ENCODE measurements around the gene ADAMTS16. TPM values are rescaled to one million over a fixed set of nuclear protein-coding genes. Genes with fewer than 3 reads are reported as not detected.

The ADAMTS16 gene
- polyA plus RNA-seq, 3 donors, result not detected

DNA sequence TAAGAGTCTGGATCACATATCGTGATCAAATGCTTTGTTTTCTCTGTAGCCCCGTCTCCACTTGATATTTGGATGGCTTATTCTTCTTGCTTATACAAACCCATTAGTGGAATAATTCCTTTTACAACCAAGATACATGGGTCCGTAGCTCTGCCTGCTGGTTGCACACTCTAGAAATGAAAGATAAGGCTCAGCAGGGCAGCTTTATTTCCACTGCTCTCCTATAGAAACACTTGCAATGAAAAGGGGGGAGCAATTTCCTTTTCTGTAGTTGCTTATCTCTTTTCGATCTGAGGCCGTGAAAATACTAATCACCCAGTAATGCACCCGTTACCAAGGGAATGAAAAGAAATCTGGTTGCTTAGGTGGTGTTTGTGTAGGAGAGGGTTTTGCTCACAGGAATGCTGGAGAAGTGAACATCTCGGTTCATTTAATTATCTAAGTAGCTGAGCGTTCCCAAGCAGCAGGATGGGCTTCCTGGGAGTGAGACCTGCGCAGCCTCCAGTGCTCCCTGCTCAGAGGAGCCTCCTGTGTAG is 131.7 kb downstream of the ADAMTS16 start:
- H3K4me1 ChIP-seq (ENCODE audit: control insufficient read depth in 1 of 2, insufficient read depth in 2 of 2, low read length in 2 of 2), result no peaks in the 10 kb centered on the region
- no peak for DNase-seq
- no peak overlapping the region for H3K4me2 ChIP-seq (replicated peaks; ENCODE audit: extremely low read depth, low read length, poor library complexity, severe bottlenecking)
- H3K9me3 ChIP-seq (replicated peaks in 1 of 2; ENCODE audit: control insufficient read depth in 1 of 2, insufficient read depth in 1 of 2, low read length in 2 of 2), result peaks cover 17 to 50% of the 10 kb centered on the region in 2 donors
- H3K27me3 Mint-ChIP-seq (ENCODE audit: low read depth in 3 of 3), result peaks cover 0 to 3% (median 0%) of the 10 kb centered on the region in 3 donors
- H3K4me1 Mint-ChIP-seq, result no peaks in the 10 kb centered on the region
- no peaks in the 10 kb centered on the region for H3K27me3 ChIP-seq (ENCODE audit: control insufficient read depth in 2 of 2, insufficient read depth in 2 of 2, low read length in 2 of 2)
- no peak overlapping the region for H3K9ac ChIP-seq (ENCODE audit: insufficient read depth, low read length, poor library complexity, severe bottlenecking)
- H3K36me3 ChIP-seq (replicated peaks in 1 of 2; ENCODE audit: control insufficient read depth in 1 of 2, insufficient read depth in 2 of 2, low read length in 2 of 2), result no peaks in the 10 kb centered on the region
- no peaks in the 10 kb centered on the region for H4K20me1 ChIP-seq (ENCODE audit: insufficient read depth, low read length)
- H3K27ac ChIP-seq (ENCODE audit: low read depth in 1 of 2, low read length in 2 of 2), result no peak overlapping the region
- H3K36me3 Mint-ChIP-seq, result no peaks in the 10 kb centered on the region
- intact Hi-C loops (cut with micrococcal nuclease), result no loop called here
- TF ChIP-seq, protein P1, sequence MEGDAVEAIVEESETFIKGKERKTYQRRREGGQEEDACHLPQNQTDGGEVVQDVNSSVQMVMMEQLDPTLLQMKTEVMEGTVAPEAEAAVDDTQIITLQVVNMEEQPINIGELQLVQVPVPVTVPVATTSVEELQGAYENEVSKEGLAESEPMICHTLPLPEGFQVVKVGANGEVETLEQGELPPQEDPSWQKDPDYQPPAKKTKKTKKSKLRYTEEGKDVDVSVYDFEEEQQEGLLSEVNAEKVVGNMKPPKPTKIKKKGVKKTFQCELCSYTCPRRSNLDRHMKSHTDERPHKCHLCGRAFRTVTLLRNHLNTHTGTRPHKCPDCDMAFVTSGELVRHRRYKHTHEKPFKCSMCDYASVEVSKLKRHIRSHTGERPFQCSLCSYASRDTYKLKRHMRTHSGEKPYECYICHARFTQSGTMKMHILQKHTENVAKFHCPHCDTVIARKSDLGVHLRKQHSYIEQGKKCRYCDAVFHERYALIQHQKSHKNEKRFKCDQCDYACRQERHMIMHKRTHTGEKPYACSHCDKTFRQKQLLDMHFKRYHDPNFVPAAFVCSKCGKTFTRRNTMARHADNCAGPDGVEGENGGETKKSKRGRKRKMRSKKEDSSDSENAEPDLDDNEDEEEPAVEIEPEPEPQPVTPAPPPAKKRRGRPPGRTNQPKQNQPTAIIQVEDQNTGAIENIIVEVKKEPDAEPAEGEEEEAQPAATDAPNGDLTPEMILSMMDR (IDR thresholded peaks at IDR 0.05), result no peak
- 81% methylated on average over 3 of the region's 9 CpGs for WGBS (ENCODE audit: insufficient coverage)
- no peak overlapping the region for H3K4me3 ChIP-seq (replicated peaks in 1 of 3; ENCODE audit: low read depth in 2 of 3, low read length in 3 of 3)
- peaks cover 10 to 36% (median 17%) of the 10 kb centered on the region in 7 donors for H3K9me3 Mint-ChIP-seq
- H2AFZ ChIP-seq (ENCODE audit: insufficient read depth, low read depth, low read length, poor library complexity, severe bottlenecking), result no peak overlapping the region
- H3K79me2 ChIP-seq (ENCODE audit: insufficient read depth, low read length), result no peaks in the 10 kb centered on the region
- H3K4me3 Mint-ChIP-seq, result no peak overlapping the region
- no peak overlapping the region for H3K27ac Mint-ChIP-seq

GRCh38 chr5:5273398-5273797 is 133.3 kb downstream of the ADAMTS16 start:
- no peaks in the 10 kb centered on the region for H3K79me2 ChIP-seq (ENCODE audit: insufficient read depth, low read length)
- DNase-seq, result no peak
- no peaks in the 10 kb centered on the region for H3K36me3 Mint-ChIP-seq
- H3K36me3 ChIP-seq (replicated peaks in 1 of 2; ENCODE audit: control insufficient read depth in 1 of 2, insufficient read depth in 2 of 2, low read length in 2 of 2), result no peaks in the 10 kb centered on the region
- H3K27me3 ChIP-seq (ENCODE audit: control insufficient read depth in 2 of 2, insufficient read depth in 2 of 2, low read length in 2 of 2), result no peaks in the 10 kb centered on the region
- no peak overlapping the region for H3K4me3 ChIP-seq (replicated peaks in 1 of 3; ENCODE audit: low read depth in 2 of 3, low read length in 3 of 3)
- H3K4me2 ChIP-seq (replicated peaks; ENCODE audit: extremely low read depth, low read length, poor library complexity, severe bottlenecking), result no peak overlapping the region
- no peak overlapping the region for H2AFZ ChIP-seq (ENCODE audit: insufficient read depth, low read depth, low read length, poor library complexity, severe bottlenecking)
- no peak overlapping the region for H3K27ac Mint-ChIP-seq
- no peak overlapping the region for H3K9ac ChIP-seq (ENCODE audit: insufficient read depth, low read length, poor library complexity, severe bottlenecking)
- peaks cover 12 to 34% of the 10 kb centered on the region in 2 donors for H3K9me3 ChIP-seq (replicated peaks in 1 of 2; ENCODE audit: control insufficient read depth in 1 of 2, insufficient read depth in 1 of 2, low read length in 2 of 2)
- no peaks in the 10 kb centered on the region for H4K20me1 ChIP-seq (ENCODE audit: insufficient read depth, low read length)
- H3K4me1 Mint-ChIP-seq, result no peaks in the 10 kb centered on the region
- H3K27ac ChIP-seq (ENCODE audit: low read depth in 1 of 2, low read length in 2 of 2), result no peak overlapping the region
- WGBS (ENCODE audit: insufficient coverage), result 97% methylated on average over 3 of the region's 3 CpGs
- H3K9me3 Mint-ChIP-seq, result peaks cover 9 to 28% (median 13%) of the 10 kb centered on the region in 7 donors
- no peak overlapping the region for H3K4me3 Mint-ChIP-seq
- intact Hi-C loops (cut with micrococcal nuclease), result no loop called here
- no peaks in the 10 kb centered on the region for H3K4me1 ChIP-seq (ENCODE audit: control insufficient read depth in 1 of 2, insufficient read depth in 2 of 2, low read length in 2 of 2)
- peaks cover 0 to 3% (median 0%) of the 10 kb centered on the region in 3 donors for H3K27me3 Mint-ChIP-seq (ENCODE audit: low read depth in 3 of 3)
- TF ChIP-seq, protein P1 (IDR thresholded peaks at IDR 0.05), result no peak
